ENCODE results near the gene SAMD3. TPM values are rescaled to one million over a fixed set of nuclear protein-coding genes. Genes with fewer than 3 reads are reported as not detected.

The SAMD3 gene
- total and polyA plus RNA-seq, 2 donors (not counting 3 experiments of a cell fraction or from before 2014, with no cell fraction given): not detected

DNA sequence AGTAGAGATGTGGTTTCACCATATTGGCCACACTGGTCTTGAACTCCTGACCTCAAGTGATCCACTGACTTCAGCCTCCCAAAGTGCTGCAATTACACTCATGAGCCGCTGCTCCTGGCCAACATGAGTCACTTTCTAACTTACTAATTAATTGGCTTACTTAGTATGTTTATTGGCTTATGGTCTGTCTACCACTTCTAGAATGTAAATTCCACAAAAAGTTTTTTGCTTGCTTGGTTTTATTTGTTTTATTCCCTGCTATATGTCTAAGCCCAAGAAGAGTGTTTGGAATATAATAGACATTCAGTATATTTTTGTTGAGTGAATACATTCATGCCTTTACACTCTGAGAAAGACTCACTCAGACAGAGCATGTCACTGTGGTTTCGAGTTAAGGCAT is 86.0 kb downstream of the SAMD3 start:
- no peak for FAIRE-seq
- no peak overlapping the region for H3K4me2 ChIP-seq (ENCODE audit: insufficient read depth, low read length)
- H4K20me1 ChIP-seq (replicated peaks; ENCODE audit: control insufficient read depth, extremely low read depth, insufficient read depth, low read length): no peaks in the 10 kb centered on the region
- H3K27me3 ChIP-seq (ENCODE audit: control insufficient read depth in 2 of 2, insufficient read depth in 2 of 2, low read length in 2 of 2): no peaks in the 10 kb centered on the region
- peaks cover 2% of the 10 kb centered on the region for H3K79me2 ChIP-seq (ENCODE audit: control insufficient read depth, insufficient read depth, low read length)
- POLR2A ChIA-PET: no interaction called here
- no peak for DNase-seq (ENCODE audit: low read depth, low spot score)
- no peak overlapping the region for H3K4me3 ChIP-seq (replicated peaks in 1 of 3; ENCODE audit: insufficient read depth in 1 of 3, low read depth in 1 of 3, low read length in 3 of 3)
- CTCF ChIA-PET: no interaction called here
- TF ChIP-seq MYC (IDR thresholded peaks at IDR 0.05; ENCODE audit: low read depth, low read length): no peak
- no peak for TF ChIP-seq FOS (IDR thresholded peaks at IDR 0.05; ENCODE audit: borderline replicate concordance, insufficient read depth, low read length)
- TF ChIP-seq POLR2A (IDR thresholded peaks at IDR 0.05; ENCODE audit: low read depth, low read length): no peak
- no peak for TF ChIP-seq JUN (IDR thresholded peaks at IDR 0.05; ENCODE audit: borderline replicate concordance, insufficient read depth, insufficient read length, low read depth)
- TF ChIP-seq POLR2AphosphoS5 (IDR thresholded peaks at IDR 0.05; ENCODE audit: insufficient read depth, low read depth, low read length): no peak
- TF ChIP-seq, protein P1, sequence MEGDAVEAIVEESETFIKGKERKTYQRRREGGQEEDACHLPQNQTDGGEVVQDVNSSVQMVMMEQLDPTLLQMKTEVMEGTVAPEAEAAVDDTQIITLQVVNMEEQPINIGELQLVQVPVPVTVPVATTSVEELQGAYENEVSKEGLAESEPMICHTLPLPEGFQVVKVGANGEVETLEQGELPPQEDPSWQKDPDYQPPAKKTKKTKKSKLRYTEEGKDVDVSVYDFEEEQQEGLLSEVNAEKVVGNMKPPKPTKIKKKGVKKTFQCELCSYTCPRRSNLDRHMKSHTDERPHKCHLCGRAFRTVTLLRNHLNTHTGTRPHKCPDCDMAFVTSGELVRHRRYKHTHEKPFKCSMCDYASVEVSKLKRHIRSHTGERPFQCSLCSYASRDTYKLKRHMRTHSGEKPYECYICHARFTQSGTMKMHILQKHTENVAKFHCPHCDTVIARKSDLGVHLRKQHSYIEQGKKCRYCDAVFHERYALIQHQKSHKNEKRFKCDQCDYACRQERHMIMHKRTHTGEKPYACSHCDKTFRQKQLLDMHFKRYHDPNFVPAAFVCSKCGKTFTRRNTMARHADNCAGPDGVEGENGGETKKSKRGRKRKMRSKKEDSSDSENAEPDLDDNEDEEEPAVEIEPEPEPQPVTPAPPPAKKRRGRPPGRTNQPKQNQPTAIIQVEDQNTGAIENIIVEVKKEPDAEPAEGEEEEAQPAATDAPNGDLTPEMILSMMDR (IDR thresholded peaks at IDR 0.05; ENCODE audit: extremely low read depth in 1 of 2, insufficient read depth in 1 of 2, low read depth in 1 of 2, low read length in 2 of 2): no peak
- no peak for TF ChIP-seq EZH2 (IDR thresholded peaks at IDR 0.05; ENCODE audit: borderline replicate concordance, low read depth, low read length, severe bottlenecking)
- TF ChIP-seq, protein P2, sequence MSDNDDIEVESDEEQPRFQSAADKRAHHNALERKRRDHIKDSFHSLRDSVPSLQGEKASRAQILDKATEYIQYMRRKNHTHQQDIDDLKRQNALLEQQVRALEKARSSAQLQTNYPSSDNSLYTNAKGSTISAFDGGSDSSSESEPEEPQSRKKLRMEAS (IDR thresholded peaks at IDR 0.05; ENCODE audit: insufficient read depth, insufficient read length): no peak
- no peak for TF ChIP-seq GATA2 (IDR thresholded peaks at IDR 0.05; ENCODE audit: insufficient read depth, insufficient read length, low read depth, low read length)
- no peak overlapping the region for H3K9ac ChIP-seq (replicated peaks; ENCODE audit: extremely low read depth, insufficient read depth, low read length)
- dilution Hi-C loops (cut with MboI; ENCODE audit: extremely low pct_ligation_motif_present, low sequenced_read_pairs) (no loop called here), intact Hi-C loops (cut with micrococcal nuclease) (no loop called here)
- peaks cover 12 to 27% of the 10 kb centered on the region in 2 experiments for H3K36me3 ChIP-seq (ENCODE audit: control insufficient read depth in 2 of 2, extremely low read depth in 1 of 2, insufficient read depth in 2 of 2, low read length in 2 of 2)
- BruUV-seq (replicated peaks): no TSS peak
- no peak overlapping the region for H2AFZ ChIP-seq (ENCODE audit: low read depth, low read length)
- no peak overlapping the region for H3K27ac ChIP-seq (ENCODE audit: insufficient read depth, low read depth, low read length)
- H3K9me3 ChIP-seq (replicated peaks; ENCODE audit: control insufficient read depth, insufficient read depth, low read length): no peaks in the 10 kb centered on the region
- peaks cover 4% of the 10 kb centered on the region for H3K4me1 ChIP-seq (ENCODE audit: control insufficient read depth, extremely low read depth, insufficient read depth, low read length)
- no peaks in the 10 kb centered on the region for H3K9me1 ChIP-seq (replicated peaks; ENCODE audit: control insufficient read depth, extremely low read depth, insufficient read depth, low read length)

Measured in endothelial cell of umbilical vein (primary cell).